Germinal center (tissue), 1 donor: ENCODE results near the gene CDHR1.
"Not testable (repeated sequence)": the region's sequence is repeated elsewhere in the genome, so short reads cannot be mapped to it uniquely, and the experiment has no call there.

Experiments used
- DNase-seq: peaks from one replicate; pipeline ENCODE4 v3.0.0; 2012; ENCODE audit warnings: mixed read lengths, low spot score

Gene CDHR1

GRCh38 chr10:84194424-84195043 is at the start of gene CDHR1:
CDHR1 (plus strand) TSS chr10:84194537; CDS start chr10:84194761, 224 bp downstream.
- peak; percentile 66 for DNase-seq

GRCh38 chr10:84147347-84147746 is 47.0 kb upstream of the CDHR1 start:
- no peak for DNase-seq

GRCh38 chr10:84148006-84148597 is 46.2 kb upstream of the CDHR1 start:
- peak; percentile 57 for DNase-seq

GRCh38 chr10:84149854-84150253 is 44.5 kb upstream of the CDHR1 start:
- no peak for DNase-seq

GRCh38 chr10:84152769-84153168 is 41.6 kb upstream of the CDHR1 start:
- no peak for DNase-seq

- DNase-seq, result no peak
Measured at GRCh38 chr10:84155521-84155920, 38.8 kb upstream of the CDHR1 start.

GRCh38 chr10:84156009-84156408 is 38.3 kb upstream of the CDHR1 start:
- no peak for DNase-seq

- DNase-seq, result no peak
Measured at GRCh38 chr10:84156768-84157167, 37.6 kb upstream of the CDHR1 start.

GRCh38 chr10:84158061-84158460 is 36.3 kb upstream of the CDHR1 start:
- DNase-seq, result no peak

- no peak for DNase-seq
Measured at GRCh38 chr10:84158550-84158949, 35.8 kb upstream of the CDHR1 start.

GRCh38 chr10:84159076-84159685 is 35.2 kb upstream of the CDHR1 start:
- DNase-seq, result no peak

GRCh38 chr10:84160663-84161362 is 33.5 kb upstream of the CDHR1 start:
- no peak for DNase-seq

- DNase-seq, result no peak
Measured at GRCh38 chr10:84163996-84164395, 30.3 kb upstream of the CDHR1 start.

- no peak for DNase-seq
Measured at GRCh38 chr10:84164442-84164841, 29.9 kb upstream of the CDHR1 start.

GRCh38 chr10:84166620-84167288 is 27.6 kb upstream of the CDHR1 start:
- no peak for DNase-seq

GRCh38 chr10:84167289-84167653 is 27.1 kb upstream of the CDHR1 start:
- not testable (repeated sequence) for DNase-seq

GRCh38 chr10:84168382-84168781 is 26.0 kb upstream of the CDHR1 start:
- not testable (repeated sequence) for DNase-seq

- not testable (repeated sequence) for DNase-seq
Measured at GRCh38 chr10:84171237-84171636, 23.1 kb upstream of the CDHR1 start.

GRCh38 chr10:84171700-84172466 is 22.5 kb upstream of the CDHR1 start:
- DNase-seq, result not testable (repeated sequence)

- no peak for DNase-seq
Measured at GRCh38 chr10:84172467-84173356, 21.6 kb upstream of the CDHR1 start.

GRCh38 chr10:84173501-84173929 is 20.8 kb upstream of the CDHR1 start, which contains the start of gene GPR15LG:
GPR15LG (plus strand) TSS chr10:84173801; CDS start chr10:84173852, 51 bp downstream.
- no peak for DNase-seq
